Activated CD4-positive, alpha-beta T cell treated with anti-CD3 and anti-CD28 coated beads for 48 hours (primary cell): Measurements from ENCODE around the gene UQCRHL.
"Not testable (repeated sequence)": the region's sequence is repeated elsewhere in the genome, so short reads cannot be mapped to it uniquely, and the experiment has no call there.

ENCODE experiments used
- DNase-seq: peaks from one replicate; pipeline ENCODE4 v3.0.0-alpha.2; 2020

Gene UQCRHL

GRCh38 chr1:15807549-15807948 is at the start of gene UQCRHL:
Gene UQCRHL (minus strand): TSS chr1:15807649. CDS start chr1:15807649, 0 bp downstream.
- not testable (repeated sequence) for DNase-seq

DNA sequence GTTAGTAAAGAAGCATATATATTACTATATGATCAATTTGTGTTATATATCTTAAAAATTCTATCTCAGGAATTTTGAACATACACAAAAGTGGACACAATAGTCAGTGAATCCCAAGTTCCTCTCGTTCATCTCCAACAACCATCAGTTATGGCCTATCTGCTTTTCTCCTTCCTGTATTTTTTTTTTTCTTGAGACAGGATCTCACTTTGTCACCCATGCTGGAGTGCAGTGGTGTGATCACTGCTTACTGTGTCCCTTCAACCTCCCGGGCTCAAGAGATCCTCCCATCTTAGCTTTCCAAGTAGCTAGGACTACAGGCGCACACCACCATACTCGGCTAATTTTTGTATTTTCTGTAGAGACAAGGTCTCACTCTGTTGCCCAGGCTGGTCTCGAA is 49.4 kb upstream of the UQCRHL start:
- DNase-seq: no peak

GRCh38 chr1:15852828-15853302 is 45.4 kb upstream of the UQCRHL start:
- no peak for DNase-seq

DNA sequence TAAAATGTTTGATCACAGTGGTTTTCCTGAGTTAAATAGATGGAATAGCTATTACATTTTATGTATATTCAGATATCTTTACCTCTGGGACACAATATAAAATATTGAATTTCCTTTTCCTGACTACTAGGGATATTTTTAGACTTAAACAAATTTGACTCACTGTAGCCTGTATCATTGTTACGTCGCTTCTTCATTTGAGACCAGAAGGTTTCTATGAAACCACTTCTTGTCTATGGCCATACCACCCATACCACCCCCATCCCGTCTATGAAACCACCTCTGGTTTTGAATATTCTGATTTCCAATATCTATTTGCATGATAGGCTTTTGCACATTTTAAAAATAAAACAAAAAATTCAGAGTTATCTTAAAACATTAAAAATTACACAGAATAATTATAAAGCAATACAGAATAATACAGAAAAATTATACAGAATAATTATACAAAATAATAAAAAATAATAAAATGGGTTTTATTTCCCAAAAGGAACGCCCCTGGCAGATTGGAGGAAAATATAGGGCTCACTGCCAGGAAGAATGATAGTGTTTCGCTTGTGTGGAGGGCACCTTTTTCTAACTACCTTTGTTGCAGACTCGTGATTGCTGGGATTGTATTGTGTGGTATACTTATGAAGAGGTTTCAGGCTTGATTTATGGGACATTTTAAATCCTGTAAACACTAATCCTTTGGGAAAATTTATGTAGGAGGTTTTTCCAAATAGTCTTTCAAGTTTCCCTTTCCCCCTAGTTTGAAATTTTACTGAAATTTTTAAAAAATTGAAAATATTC is 44.8 kb upstream of the UQCRHL start:
- DNase-seq: no peak

- DNase-seq: no peak
These were observed 44.0 kb upstream of the UQCRHL start for GRCh38 chr1:15851210-15852035.

GRCh38 chr1:15850471-15851001 is 43.1 kb upstream of the UQCRHL start:
- DNase-seq: no peak

DNA sequence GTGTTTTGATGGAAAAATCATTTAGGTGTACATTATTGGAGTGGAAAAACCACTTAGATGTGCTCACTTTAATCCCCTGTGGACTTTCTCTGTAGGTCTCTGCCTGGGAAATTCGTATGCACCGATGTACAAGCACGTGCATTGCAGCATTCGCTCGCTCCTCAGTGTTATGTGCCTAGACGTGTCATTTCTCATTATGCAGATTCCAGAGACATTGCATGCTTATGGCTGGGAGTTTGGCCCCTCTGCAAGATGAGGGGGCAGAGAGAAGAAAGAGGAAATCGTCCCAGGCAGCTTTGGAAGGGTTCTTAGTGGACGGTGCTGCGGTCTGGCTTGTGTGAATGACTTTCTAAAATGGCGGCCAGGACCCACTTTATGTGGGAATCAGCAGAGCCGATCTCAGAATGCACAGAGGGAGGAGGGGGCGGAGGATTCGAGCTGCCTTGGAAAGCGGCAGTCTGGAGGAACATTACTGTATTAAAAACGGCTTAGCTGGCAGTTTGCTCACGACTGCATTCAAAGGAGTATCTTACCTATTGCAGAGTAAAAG is 42.4 kb upstream of the UQCRHL start:
- peak; percentile 58 for DNase-seq

DNA sequence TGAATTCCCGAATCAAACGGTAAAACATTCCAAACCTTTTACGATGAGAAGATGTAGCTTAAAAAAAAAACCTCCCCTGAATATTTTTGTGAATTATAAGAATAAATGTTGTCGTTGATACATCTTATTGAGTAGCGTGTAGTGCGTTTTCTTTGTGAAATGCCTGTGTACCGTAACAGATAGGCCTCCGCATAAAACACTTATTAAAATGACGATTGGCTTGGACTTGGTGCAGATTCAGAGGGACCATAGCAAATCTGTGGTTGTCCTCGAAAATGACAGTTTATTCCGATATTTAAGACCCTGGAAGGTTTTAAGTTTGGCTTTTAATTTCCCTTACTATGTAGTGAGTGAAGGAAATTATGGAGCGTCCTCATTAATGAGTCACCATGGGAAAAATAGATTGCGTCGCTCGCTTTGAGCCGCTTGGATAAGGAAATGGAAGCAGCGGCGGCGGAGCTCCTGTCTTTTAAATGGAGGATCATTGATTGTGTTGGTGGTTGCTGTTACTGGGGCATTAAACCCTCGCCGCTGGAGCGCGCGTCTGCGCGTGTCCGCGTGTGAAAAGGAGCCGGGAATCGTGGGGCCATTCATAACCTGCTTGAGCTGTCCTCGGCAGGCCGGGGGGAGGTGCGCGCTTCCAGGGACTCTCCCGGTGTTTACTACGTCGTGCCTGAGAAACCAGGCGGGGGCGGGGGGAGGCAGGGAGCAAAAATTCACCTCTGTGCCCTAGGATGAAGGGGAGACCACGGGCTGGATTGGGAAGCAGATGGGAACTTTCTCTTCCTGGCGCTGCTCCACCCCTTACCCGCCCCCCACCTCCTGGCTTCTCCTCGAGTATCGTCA is 41.7 kb upstream of the UQCRHL start:
- peak; percentile 86 for DNase-seq

DNA sequence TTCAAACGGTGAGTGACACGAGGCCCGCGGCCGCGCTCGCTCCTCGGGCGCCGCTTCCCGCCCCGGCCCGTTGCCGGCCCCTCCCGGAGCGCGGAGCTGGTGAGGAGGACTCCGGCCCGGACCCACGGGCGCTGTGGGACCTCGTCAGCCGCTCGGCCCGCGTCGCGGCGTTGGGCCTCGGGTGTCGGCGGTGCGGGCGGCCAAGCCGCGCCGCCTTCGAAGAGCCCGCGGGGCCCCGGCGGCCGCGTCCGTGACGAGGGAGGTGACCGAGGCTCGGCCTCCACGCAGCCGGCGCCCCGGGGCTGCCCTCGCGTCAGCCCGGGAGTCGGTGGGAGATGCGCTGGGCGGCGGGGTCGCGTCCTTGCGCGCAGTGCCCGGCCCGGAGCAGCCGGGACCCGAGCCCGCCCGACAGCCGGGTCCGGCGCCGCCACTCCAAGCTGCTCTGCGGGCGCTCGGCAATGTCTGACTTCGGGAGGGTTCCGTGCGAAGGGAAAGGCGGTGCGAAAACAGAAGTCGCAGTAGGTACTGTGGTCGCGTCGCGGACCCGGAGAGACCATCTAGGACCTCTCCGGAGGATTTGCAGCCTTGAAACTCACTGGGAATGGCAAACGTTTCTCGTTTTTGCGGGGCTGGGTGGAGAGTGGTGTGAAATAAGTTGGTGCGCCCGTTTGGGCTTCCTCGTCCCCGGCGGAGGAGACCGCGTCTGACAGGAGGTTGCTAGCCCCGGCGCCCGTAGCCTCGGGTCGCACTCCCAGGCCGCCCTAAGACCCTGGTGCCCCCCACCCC is 40.9 kb upstream of the UQCRHL start:
- peak; percentile 60 for DNase-seq

DNA sequence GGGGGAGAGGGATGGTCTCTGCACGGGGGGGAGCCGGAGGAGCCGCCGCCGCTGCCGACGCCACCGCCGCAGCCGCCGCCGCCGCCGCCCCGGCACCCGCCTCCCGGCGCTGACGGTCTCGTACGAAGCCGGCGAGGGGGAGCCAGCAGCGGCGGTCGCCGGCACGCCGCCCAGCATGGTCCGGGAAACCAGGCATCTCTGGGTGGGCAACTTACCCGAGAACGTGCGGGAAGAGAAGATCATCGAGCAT is 40.4 kb upstream of the UQCRHL start:
- DNase-seq: no peak

DNA sequence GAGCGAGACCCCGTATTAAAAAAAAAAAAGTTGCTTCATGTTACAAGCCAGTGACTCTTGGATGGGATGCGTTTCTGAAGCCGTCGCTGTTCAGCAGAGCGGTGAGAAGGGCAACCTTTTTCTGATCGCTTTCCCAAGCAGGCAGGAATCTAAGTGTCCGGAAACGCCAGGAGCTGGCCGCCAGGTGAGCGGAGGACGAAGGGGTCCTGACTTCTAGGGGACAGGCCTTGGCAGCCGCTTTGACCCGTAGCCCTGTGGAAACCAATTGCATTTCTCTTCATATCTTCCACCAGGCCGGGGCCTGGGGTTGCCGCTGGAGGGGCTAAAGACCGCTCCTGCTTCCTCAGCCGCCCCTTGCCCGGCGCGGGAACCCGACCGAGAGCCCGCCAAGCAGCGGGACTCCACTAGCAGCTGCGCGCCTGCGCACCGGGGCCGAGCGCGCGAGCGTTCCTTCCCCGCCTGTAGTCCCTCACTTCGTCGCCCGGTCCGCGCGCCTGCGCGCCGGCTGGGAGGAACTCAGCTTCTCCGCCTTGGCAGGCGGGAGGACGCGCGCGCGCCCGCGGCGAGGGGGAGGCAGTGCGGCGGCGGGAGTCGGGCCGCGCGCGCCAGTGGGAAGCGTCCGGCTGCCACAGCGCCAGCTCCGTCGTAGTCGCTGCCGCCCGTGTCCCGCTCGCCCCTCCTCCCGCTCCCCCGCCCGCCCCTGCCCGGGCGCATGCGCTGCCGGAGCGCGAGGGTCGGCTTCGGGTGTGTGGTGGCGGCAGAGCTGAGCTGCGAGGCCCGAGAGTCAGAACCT is 39.8 kb upstream of the UQCRHL start, which contains the start of gene SPEN:
SPEN (plus strand) TSS at position 608 of the 793 bp plus-strand sequence. CDS start 361 bp downstream, outside the sequence.
- DNase-seq: peak; percentile 99

GRCh38 chr1:15846056-15846455 is 38.6 kb upstream of the UQCRHL start:
- DNase-seq: not testable (repeated sequence)

GRCh38 chr1:15843826-15844572 is 36.5 kb upstream of the UQCRHL start:
- DNase-seq: no peak

DNA sequence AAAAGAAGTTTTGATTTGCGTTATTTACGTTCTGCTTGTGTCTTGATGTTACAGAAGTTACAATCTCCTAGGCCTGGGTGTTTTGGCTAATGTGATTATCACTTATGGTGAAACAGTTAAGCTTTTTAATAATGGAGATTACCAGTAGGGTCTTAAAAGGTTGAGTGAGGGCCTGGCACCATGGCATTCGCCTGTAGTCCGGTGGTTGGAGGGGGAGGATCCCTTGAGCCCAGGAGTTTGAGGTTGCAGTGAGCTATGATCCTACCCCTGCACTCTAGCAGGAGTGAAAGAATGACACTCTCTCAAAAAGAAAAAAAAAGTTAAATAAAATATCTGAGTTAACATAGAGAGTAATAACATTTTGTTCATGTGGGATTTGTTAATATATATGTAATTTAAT is 31.3 kb upstream of the UQCRHL start:
- DNase-seq: no peak

GRCh38 chr1:15837931-15838330 is 30.5 kb upstream of the UQCRHL start:
- DNase-seq: no peak

GRCh38 chr1:15836772-15837669 is 29.6 kb upstream of the UQCRHL start:
- DNase-seq: peak; percentile 72

- not testable (repeated sequence) for DNase-seq
These were observed 29.0 kb upstream of the UQCRHL start for GRCh38 chr1:15836511-15836771.

DNA sequence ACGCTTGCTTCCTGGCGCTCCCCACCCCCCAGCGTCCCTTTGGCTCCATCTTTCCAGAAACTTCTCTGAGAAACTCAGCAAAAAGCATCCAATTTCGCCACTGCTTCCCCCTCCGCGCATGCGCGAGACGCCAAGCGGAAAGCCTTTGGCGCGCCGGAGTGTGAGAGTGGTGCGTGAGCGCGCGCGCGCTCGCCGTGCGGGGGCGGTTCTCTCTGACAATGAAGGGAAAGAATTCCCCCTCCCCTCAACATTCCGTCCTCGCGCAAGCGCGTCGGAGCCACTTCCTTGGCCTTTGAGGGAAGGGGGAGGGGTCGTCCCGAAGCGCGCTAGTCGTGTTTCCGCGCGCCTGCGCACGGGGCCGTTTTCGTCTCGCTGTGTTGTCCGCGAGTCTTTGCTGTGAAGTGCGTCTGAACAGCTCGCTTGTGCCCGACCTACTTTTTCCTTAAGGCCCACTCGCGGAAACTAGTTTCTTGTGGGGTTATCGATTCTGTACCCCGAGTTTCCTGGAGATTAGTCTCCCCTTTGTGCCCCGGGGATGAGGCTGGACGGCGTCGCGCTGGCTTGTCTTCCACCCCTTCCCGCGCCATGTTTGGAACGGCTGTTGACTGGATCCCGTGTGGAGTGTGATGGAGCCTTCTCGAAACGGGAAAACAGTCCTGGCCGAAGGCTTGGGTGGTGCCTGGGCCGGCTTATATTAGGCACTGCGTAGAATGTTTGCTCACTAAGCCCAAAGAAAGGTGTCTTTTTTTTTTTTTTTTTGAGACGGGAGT is 28.5 kb upstream of the UQCRHL start:
- DNase-seq: peak; percentile 100
